Esophagus squamous epithelium (tissue), 5 donors: ENCODE results near the gene MADD. TPM values are rescaled to one million over a fixed set of nuclear protein-coding genes. Genes with fewer than 3 reads are reported as not detected.
"Not testable (repeated sequence)": the region's sequence is repeated elsewhere in the genome, so short reads cannot be mapped to it uniquely, and the experiment has no call there.

Source experiments
- DNase-seq: peaks from one replicate; lab custom pipeline; 2025; lab: John Stamatoyannopoulos, UW
- H3K27ac ChIP-seq, 4 donors: fragments of 200-600 bp; sonication (generic); one replicate each; pipeline ENCODE4 v1.5.1; 2016 to 2019; ENCODE audit warnings: mild to moderate bottlenecking in 1 of 4
- H3K27me3 ChIP-seq, 4 donors: fragments of 200-600 bp; sonication (generic); 1 replicate in 3 of 4; 2 replicates in 1 of 4; pipeline versions ENCODE4 v1.5.1 to v1.6.0; 2017 to 2021; ENCODE audit warnings: antibody characterized with exemption in 1 of 4
- H3K36me3 ChIP-seq, 3 donors: fragments of 200-600 bp; sonication (generic); one replicate each; pipeline ENCODE4 v1.5.1; 2016 to 2019
- H3K4me1 ChIP-seq, 3 donors: fragments of 200-600 bp; sonication (generic); one replicate each; pipeline ENCODE4 v1.5.1; 2017 to 2019
- H3K4me3 ChIP-seq, 4 donors: fragments of 200-600 bp; sonication (generic); 1 replicate in 3 of 4; 2 replicates in 1 of 4; pipeline ENCODE4 v1.5.1; 2016 to 2019; ENCODE audit warnings: mild to moderate bottlenecking in 2 of 4, moderate library complexity in 1 of 4
- H3K9me3 ChIP-seq, 3 donors: fragments of 200-600 bp; sonication (generic); one replicate each; pipeline ENCODE4 v1.5.1; 2016 to 2019
- POLR2A ChIP-seq, 4 donors: fragments of 450-650 bp; IDR thresholded peaks; one replicate each; pipeline ENCODE4 v1.6.1; 2017; ENCODE audit warnings: antibody characterized with exemption in 4 of 4, mild to moderate bottlenecking in 4 of 4, moderate library complexity in 3 of 4
- WGBS, 2 donors: methylation state at CpG; one replicate each; pipeline ENCODE4 v1.1.5; 2018; 5-methylcytosine and 5-hydroxymethylcytosine counted together
- intact Hi-C: fragments of 100-400 bp; cut with DNase I; formaldehyde crosslinking; loops from one replicate; pipeline ENCODE4 v1.15.0; 2022
- total RNA-seq, 4 donors: library from RNA; depleted of rRNA; stranded (reverse); fragments of >200 nt; gene quantifications; one replicate each; pipeline ENCODE4 v1.1.0, GENCODE V29; 2016
- TF ChIP-seq, protein P1 (sequence below), 6 experiments: fragments of 450-650 bp in 4 of 6; fragments of 200-600 bp in 2 of 6; sonication (generic) in 2 of 6; IDR thresholded peaks; one replicate each; pipeline ENCODE4 v1.5.1; 2016 to 2019; ENCODE audit warnings: antibody characterized with exemption in 6 of 6, mild to moderate bottlenecking in 4 of 6, moderate library complexity in 4 of 6
- donor health status: DM: yes; HTN: yes; CAD: no.

MADD gene
- total RNA-seq, 4 donors from 2014 or later: 12.6 to 34.7 (median 15.4) TPM

GRCh38 chr11:47332303-47332711 is 62.4 kb downstream of the MADD start:
- H3K4me1 ChIP-seq: peaks cover 0 to 34% (median 0%) of the 10 kb centered on the region in 3 donors
- H3K4me3 ChIP-seq: no peak overlapping the region
- peaks cover 0 to 21% (median 0%) of the 10 kb centered on the region in 3 donors for H3K36me3 ChIP-seq
- no peaks in the 10 kb centered on the region for H3K9me3 ChIP-seq
- TF ChIP-seq, protein P1, sequence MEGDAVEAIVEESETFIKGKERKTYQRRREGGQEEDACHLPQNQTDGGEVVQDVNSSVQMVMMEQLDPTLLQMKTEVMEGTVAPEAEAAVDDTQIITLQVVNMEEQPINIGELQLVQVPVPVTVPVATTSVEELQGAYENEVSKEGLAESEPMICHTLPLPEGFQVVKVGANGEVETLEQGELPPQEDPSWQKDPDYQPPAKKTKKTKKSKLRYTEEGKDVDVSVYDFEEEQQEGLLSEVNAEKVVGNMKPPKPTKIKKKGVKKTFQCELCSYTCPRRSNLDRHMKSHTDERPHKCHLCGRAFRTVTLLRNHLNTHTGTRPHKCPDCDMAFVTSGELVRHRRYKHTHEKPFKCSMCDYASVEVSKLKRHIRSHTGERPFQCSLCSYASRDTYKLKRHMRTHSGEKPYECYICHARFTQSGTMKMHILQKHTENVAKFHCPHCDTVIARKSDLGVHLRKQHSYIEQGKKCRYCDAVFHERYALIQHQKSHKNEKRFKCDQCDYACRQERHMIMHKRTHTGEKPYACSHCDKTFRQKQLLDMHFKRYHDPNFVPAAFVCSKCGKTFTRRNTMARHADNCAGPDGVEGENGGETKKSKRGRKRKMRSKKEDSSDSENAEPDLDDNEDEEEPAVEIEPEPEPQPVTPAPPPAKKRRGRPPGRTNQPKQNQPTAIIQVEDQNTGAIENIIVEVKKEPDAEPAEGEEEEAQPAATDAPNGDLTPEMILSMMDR (IDR thresholded peaks at IDR 0.05): no peak
- no peak for TF ChIP-seq POLR2A (IDR thresholded peaks at IDR 0.05)
- H3K27me3 ChIP-seq: no peaks in the 10 kb centered on the region
- 78% methylated on average over 9 to 12 of the region's 13 CpGs for WGBS, 2 donors
- DNase-seq: no peak
- H3K27ac ChIP-seq: no peak overlapping the region
- intact Hi-C loops: no loop called here

DNA sequence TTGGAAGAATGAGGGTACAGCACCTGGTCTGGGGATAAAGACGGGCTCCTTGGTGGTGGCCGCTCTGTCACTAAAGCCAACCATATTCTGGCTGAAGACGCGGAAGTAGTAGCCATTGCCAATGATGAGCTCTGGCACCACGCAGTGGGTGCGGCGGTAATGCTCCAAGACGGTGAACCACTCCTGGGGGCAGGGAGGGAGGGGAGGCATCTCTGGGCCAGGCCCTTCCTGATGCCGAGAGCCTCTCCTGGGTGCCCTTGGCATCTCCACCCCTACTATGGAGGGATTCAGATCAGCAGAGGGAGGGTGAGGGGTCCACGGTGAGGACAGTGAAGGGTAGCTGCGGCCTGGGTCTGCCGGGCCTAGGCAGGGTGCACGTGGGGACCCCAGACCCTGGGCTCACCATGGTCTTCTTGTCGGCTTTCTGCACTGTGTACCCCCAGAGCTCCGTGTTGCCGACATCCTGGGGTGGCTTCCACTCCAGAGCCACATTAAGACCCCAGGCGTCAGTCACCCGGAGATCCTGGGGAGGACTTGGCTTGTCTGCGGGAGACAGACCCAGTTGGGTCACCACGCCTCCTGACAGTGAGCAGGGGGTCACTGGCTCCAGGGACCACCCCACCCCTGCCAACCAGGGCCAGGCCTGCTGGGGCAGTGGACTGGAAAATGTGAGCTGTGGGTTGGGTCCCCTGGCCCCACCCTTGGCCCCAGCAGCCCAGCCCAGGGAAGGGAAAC is 63.0 kb downstream of the MADD start:
- Histone ChIP-seq H3K36me3 (peaks cover 0 to 15% (median 0%) of the 10 kb centered on the region in 3 donors), H3K27ac (no peak overlapping the region), H3K9me3 (no peaks in the 10 kb centered on the region), H3K27me3 (no peaks in the 10 kb centered on the region), H3K4me1 (peaks cover 0 to 34% (median 0%) of the 10 kb centered on the region in 3 donors), H3K4me3 (no peak overlapping the region)
- TF ChIP-seq, protein P1 (IDR thresholded peaks at IDR 0.05): no peak
- no peak for TF ChIP-seq POLR2A (IDR thresholded peaks at IDR 0.05)
- DNase-seq: no peak
- intact Hi-C loops: no loop called here
- 80 to 97% methylated on average over 4 to 9 of the region's 20 CpGs for WGBS, 2 donors

DNA sequence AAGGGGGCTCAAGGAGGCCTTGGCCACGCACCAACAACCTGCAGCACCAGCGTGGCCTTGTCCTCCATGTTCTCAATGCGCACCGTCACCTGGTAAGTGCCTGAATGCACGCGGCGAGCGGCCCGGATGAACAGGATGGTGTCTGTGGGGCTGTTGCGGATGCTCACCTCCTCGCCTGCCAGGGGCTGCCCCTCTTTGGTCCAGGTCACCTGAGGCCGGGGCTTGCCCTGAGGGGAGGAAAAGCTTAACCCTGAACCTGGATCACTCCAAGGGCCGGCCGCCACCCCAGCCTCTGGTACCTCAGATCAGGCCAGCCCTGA is 63.6 kb downstream of the MADD start:
- intact Hi-C loops: no loop called here
- Histone ChIP-seq H3K27ac (no peak overlapping the region), H3K4me1 (peaks cover 0 to 34% (median 0%) of the 10 kb centered on the region in 3 donors), H3K27me3 (no peaks in the 10 kb centered on the region), H3K36me3 (peaks cover 0 to 11% (median 0%) of the 10 kb centered on the region in 3 donors), H3K4me3 (no peak overlapping the region), H3K9me3 (no peaks in the 10 kb centered on the region)
- no peak for TF ChIP-seq POLR2A (IDR thresholded peaks at IDR 0.05)
- TF ChIP-seq, protein P1 (IDR thresholded peaks at IDR 0.05): no peak
- WGBS, 2 donors: 86% methylated on average over 4 of the region's 14 CpGs; no CpG with 5 or more reads in 1 of the 2 donors
- no peak for DNase-seq

- 76 to 100% methylated on average over 1 to 4 of the region's 8 CpGs for WGBS, 2 donors
- no peaks in the 10 kb centered on the region for H3K9me3 ChIP-seq
- DNase-seq: no peak
- intact Hi-C loops: no loop called here
- H3K4me1 ChIP-seq: peaks cover 0 to 31% (median 0%) of the 10 kb centered on the region in 3 donors
- H3K36me3 ChIP-seq: peaks cover 0 to 7% (median 0%) of the 10 kb centered on the region in 3 donors
- no peak overlapping the region for H3K27ac ChIP-seq
- H3K27me3 ChIP-seq: no peaks in the 10 kb centered on the region
- no peak overlapping the region for H3K4me3 ChIP-seq
- TF ChIP-seq, protein P1 (IDR thresholded peaks at IDR 0.05): no peak
- TF ChIP-seq POLR2A (IDR thresholded peaks at IDR 0.05): no peak
Observed at GRCh38 chr11:47333886-47334443, 64.0 kb downstream of the MADD start.

DNA sequence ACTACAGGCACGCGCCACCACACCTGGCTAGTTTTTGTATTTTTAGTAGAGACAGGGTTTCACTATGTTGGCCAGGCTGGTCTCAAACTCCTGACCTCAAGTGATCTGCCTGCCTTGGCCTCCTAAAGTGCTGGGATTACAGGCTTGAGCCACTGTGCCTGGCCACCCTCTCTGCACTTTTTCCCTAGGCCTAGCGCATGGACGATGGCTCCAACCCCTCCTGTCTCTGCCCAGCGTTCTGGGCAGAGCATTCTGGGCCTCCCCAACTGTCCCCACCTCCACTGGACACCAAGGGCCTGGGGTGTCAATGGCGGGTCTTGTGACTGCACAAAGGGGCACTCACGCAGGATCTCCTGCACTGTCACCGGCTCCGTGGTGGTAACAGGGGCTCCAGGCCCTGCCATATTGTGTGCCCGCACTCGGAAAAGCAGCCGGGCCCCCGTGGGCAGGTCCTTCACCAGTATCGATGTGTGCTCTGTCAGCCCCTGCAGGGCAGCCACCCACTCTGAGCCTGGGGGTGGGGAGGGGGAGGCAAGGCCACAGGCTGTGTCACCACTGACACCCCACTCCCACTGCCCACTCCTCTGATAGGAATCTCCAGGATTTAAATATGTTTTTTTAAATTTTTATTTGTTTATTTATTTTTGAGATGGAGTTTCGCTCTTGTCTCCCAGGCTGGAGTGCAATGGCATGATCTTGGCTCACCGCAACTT is 64.9 kb downstream of the MADD start:
- H3K27me3 ChIP-seq, H3K36me3 ChIP-seq, DNase-seq, H3K9me3 ChIP-seq, H3K4me3 ChIP-seq, H3K27ac ChIP-seq, intact Hi-C loops: not testable (repeated sequence)
- H3K4me1 ChIP-seq: peaks cover 0 to 22% (median 0%) of the 10 kb centered on the region in 3 donors
- 91 to 98% methylated on average over 5 to 8 of the region's 16 CpGs for WGBS, 2 donors
